Measurements from ENCODE around the gene CIB2. TPM values are rescaled to one million over a fixed set of nuclear protein-coding genes. Genes with fewer than 3 reads are reported as not detected.

CIB2 gene
- total and polyA plus RNA-seq, 8 donors: 0.80 to 20.4 (median 5.2) TPM; not detected in 1

DNA sequence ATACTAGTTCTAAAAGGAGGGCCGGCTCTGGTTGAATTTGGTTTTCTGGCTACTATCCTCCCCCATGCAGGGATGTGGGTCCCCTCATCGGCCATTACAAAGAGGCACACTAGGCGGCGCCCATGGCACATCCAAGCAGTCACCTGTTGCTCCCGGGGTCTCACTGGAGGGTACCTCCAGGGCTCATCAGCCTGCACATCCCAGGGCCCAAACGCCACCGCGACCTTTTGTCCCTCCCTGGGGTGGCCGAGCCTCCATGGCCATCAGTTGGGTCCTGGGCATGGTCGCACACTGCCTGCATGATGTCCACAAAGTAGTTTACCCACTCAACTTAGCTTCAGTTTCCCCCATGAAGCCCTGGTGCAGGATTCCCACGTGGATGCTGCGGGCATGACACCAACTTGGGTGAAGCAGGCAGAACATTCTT lies 46.2 kb upstream of the CIB2 start:
- Histone ChIP-seq H3K4me1 (peaks cover 0 to 3% (median 0%) of the 10 kb centered on the region in 4 donors), H3K36me3 (peaks cover 4 to 21% (median 5%) of the 10 kb centered on the region in 4 donors), H3K27me3 (no peaks in the 10 kb centered on the region), H3K27ac (no peak overlapping the region), H3K4me3 (no peak overlapping the region), H3K9me3 (no peaks in the 10 kb centered on the region)
- no peak for TF ChIP-seq POLR2AphosphoS5 (IDR thresholded peaks at IDR 0.05)
- TF ChIP-seq POLR2A (IDR thresholded peaks at IDR 0.05): no peak
- TF ChIP-seq, protein P1, sequence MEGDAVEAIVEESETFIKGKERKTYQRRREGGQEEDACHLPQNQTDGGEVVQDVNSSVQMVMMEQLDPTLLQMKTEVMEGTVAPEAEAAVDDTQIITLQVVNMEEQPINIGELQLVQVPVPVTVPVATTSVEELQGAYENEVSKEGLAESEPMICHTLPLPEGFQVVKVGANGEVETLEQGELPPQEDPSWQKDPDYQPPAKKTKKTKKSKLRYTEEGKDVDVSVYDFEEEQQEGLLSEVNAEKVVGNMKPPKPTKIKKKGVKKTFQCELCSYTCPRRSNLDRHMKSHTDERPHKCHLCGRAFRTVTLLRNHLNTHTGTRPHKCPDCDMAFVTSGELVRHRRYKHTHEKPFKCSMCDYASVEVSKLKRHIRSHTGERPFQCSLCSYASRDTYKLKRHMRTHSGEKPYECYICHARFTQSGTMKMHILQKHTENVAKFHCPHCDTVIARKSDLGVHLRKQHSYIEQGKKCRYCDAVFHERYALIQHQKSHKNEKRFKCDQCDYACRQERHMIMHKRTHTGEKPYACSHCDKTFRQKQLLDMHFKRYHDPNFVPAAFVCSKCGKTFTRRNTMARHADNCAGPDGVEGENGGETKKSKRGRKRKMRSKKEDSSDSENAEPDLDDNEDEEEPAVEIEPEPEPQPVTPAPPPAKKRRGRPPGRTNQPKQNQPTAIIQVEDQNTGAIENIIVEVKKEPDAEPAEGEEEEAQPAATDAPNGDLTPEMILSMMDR (IDR thresholded peaks at IDR 0.05): peak in 4 of 7 experiments; percentile 29 to 48 (median 41)
- no peak for TF ChIP-seq EP300 (IDR thresholded peaks at IDR 0.05)
- intact Hi-C loops (cut with DNase I; ENCODE audit: low total_unique reads): no loop called here
- whole genome bisulfite sequencing, 5 donors: 25 to 38% (median 28%) methylated on average over 12 of the region's 12 CpGs
- peak; percentile 42 to 51 for DNase-seq

DNA sequence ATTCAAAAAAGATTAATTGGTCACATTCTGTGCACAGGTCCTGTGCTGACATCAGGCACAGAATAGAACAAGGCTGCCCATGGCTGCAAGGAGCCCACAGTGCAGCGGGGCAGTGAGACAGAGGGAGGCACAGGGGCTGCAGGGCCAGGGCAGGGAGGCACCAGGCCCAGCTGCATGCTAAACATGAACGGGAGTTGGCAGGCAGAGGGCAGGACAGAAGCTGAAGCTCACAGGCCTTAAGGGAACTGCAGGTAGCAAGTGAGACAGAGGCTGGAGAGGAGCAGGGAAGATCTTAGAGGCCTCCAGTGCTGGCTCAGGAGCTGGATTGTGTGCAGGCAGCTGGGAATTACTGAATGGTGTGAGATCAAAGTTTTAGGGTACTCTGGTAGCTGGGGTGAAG lies 44.1 kb upstream of the CIB2 start:
- H3K4me1 ChIP-seq: peaks cover 0 to 3% (median 0%) of the 10 kb centered on the region in 4 donors
- no peaks in the 10 kb centered on the region for H3K9me3 ChIP-seq
- DNase-seq: no peak
- H3K27ac ChIP-seq: no peak overlapping the region
- 18 to 58% (median 31%) methylated on average over 1 to 2 of the region's 2 CpGs for WGBS, 5 donors
- intact Hi-C loops (cut with DNase I; ENCODE audit: low total_unique reads): no loop called here
- no peak overlapping the region for H3K4me3 ChIP-seq
- TF ChIP-seq, protein P1 (IDR thresholded peaks at IDR 0.05): no peak
- TF ChIP-seq POLR2AphosphoS5 (IDR thresholded peaks at IDR 0.05) (no peak), POLR2A (IDR thresholded peaks at IDR 0.05) (no peak), EP300 (IDR thresholded peaks at IDR 0.05) (no peak)
- no peaks in the 10 kb centered on the region for H3K27me3 ChIP-seq
- peaks cover 21 to 42% (median 26%) of the 10 kb centered on the region in 4 donors for H3K36me3 ChIP-seq

DNA sequence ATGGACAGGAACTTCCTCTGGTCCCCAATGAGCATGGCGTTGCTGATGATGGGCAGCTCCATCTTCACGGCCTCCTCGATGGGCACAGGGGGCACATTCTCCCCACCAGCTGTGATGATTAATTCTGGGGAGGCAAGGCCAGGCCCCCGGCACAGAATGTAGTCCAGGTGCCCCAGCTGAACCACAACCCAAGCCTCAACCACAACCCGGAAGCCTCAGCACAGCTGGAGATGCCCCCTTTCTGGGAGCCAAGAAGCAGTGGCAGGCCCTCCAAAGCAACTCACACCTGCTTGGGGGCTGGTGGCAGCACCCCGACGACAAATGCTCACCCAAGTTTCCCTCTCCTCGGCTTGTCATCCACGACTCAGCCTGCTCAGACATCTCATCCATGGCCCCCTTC lies 43.2 kb upstream of the CIB2 start:
- 70 to 81% (median 78%) methylated on average over 7 to 9 of the region's 9 CpGs for WGBS, 5 donors
- intact Hi-C loops (cut with DNase I; ENCODE audit: low total_unique reads): no loop called here
- TF ChIP-seq, protein P1 (IDR thresholded peaks at IDR 0.05): no peak
- TF ChIP-seq POLR2AphosphoS5 (IDR thresholded peaks at IDR 0.05): no peak
- no peak for TF ChIP-seq POLR2A (IDR thresholded peaks at IDR 0.05)
- no peak for TF ChIP-seq EP300 (IDR thresholded peaks at IDR 0.05)
- Histone ChIP-seq H3K36me3 (peaks cover 27 to 51% (median 35%) of the 10 kb centered on the region in 4 donors), H3K9me3 (no peaks in the 10 kb centered on the region), H3K4me1 (peaks cover 0 to 3% (median 0%) of the 10 kb centered on the region in 4 donors), H3K27me3 (no peaks in the 10 kb centered on the region), H3K4me3 (no peak overlapping the region), H3K27ac (no peak overlapping the region)
- peak in 1 of 2 donors; percentile 17 for DNase-seq

DNA sequence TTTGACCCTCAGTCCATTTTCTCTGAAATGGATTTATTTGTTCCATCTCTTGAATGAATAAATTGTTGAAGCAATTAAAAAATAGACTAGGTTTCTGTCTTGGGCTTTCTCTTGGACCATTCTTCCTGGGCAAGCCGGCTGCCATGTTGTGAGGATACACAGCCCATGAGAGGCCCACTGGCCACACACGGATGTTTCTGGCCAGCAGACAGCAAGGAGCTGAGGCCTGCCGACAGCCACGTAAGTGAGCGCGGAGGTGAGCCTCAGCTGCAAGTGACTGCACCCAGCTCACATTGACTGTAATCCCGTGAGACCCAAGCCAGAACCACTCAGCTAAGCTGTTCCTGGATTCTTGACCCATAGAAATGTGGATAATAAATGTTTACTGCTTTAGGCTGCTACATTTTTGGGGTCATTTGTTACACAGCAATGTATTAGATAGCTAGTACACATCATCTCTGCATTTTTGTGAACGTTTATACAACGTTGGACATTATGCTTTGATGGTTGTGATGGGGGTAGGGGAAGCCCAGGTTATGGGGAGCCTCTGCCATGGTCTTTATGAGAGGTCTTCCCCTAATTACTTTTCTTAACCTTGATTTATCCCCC lies 40.7 kb upstream of the CIB2 start:
- no peak overlapping the region for H3K4me3 ChIP-seq
- H3K4me1 ChIP-seq: no peaks in the 10 kb centered on the region
- peaks cover 37 to 76% (median 60%) of the 10 kb centered on the region in 4 donors for H3K36me3 ChIP-seq
- H3K27ac ChIP-seq: no peak overlapping the region
- intact Hi-C loops (cut with DNase I; ENCODE audit: low total_unique reads): no loop called here
- no peaks in the 10 kb centered on the region for H3K9me3 ChIP-seq
- H3K27me3 ChIP-seq: no peaks in the 10 kb centered on the region
- DNase-seq: no peak
- WGBS, 5 donors: 96 to 99% (median 98%) methylated on average over 9 of the region's 9 CpGs
- TF ChIP-seq POLR2A (IDR thresholded peaks at IDR 0.05) (no peak), EP300 (IDR thresholded peaks at IDR 0.05) (no peak), POLR2AphosphoS5 (IDR thresholded peaks at IDR 0.05) (no peak)
- TF ChIP-seq, protein P1 (IDR thresholded peaks at IDR 0.05): no peak

Measured in stomach (tissue), 9 donors.